Upper lobe of right lung (tissue), 1 donor: ENCODE measurements around the gene TXLNB. TPM values are rescaled to one million over a fixed set of nuclear protein-coding genes. Genes with fewer than 3 reads are reported as not detected.
"Not testable (repeated sequence)": the region's sequence is repeated elsewhere in the genome, so short reads cannot be mapped to it uniquely, and the experiment has no call there.

Experiments
- ATAC-seq: fragments of 200-7000 bp; cut with Tn5 transposase; one replicate; pipeline ENCODE4 v1.9.1; 2020; ENCODE audit warnings: mild to moderate bottlenecking, moderate library complexity
- DNase-seq: peaks from one replicate; pipeline ENCODE4 v3.0.0-alpha.2; 2020
- H3K27ac ChIP-seq: fragments of 200-600 bp; one replicate; pipeline ENCODE4 v1.8.0; 2022
- H3K27me3 ChIP-seq: fragments of 200-600 bp; one replicate; pipeline ENCODE4 v1.8.0; 2022; ENCODE audit warnings: mild to moderate bottlenecking
- H3K36me3 ChIP-seq: fragments of 200-600 bp; one replicate; pipeline ENCODE4 v1.8.0; 2022
- H3K4me1 ChIP-seq: fragments of 200-600 bp; one replicate; pipeline ENCODE4 v1.8.0; 2022
- H3K4me3 ChIP-seq: fragments of 200-600 bp; one replicate; pipeline ENCODE4 v1.8.0; 2022; ENCODE audit warnings: mild to moderate bottlenecking
- H3K9me3 ChIP-seq: fragments of 200-600 bp; one replicate; pipeline ENCODE4 v1.8.0; 2022
- intact Hi-C: fragments of 100-400 bp; cut with DNase I; formaldehyde crosslinking; loops from one replicate; pipeline ENCODE4 v1.11.0; 2022
- total RNA-seq: library from RNA; stranded (reverse); fragmentation: NEBNext Ultra II Directional; extraction: Animal tissue kit (Norgen Biotek cat#: 25700); gene quantifications from one replicate; pipeline ENCODE4 v1.2.1, GENCODE V29; 2021
- TF ChIP-seq, protein P1 (sequence below): fragments of 200-600 bp; IDR thresholded peaks from one replicate; pipeline ENCODE4 v1.8.0; 2022; ENCODE audit warnings: antibody characterized with exemption
- donor health status: DM: no; HTN: yes; CAD: no; lungs with severe emphysema.

The TXLNB gene
- total RNA-seq, 1 donor from 2014 or later = 1.3 TPM

DNA sequence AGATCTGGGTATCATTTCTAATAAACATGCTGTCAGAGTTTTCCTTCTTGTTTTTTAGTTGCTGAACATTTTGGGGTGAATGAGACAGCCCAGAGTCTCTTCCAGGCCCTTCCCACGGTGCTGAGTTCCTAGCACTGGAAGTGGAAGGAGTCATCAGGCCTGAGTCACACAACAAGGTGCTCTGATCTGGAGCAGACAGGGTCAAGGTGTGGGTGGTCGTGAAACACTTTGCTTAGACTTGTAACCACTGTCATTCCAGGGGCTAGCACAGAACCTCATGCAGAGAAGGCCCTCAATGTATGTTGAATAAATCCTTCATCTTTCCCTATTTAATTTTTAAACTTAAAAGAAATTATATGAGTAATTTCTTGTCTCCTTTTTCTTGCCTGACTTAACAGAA, 60.6 kb downstream of the TXLNB start:
- ATAC-seq (no peak), DNase-seq (no peak)
- H3K27ac ChIP-seq = no peak overlapping the region
- intact Hi-C loops = no loop called here
- TF ChIP-seq, protein P1, sequence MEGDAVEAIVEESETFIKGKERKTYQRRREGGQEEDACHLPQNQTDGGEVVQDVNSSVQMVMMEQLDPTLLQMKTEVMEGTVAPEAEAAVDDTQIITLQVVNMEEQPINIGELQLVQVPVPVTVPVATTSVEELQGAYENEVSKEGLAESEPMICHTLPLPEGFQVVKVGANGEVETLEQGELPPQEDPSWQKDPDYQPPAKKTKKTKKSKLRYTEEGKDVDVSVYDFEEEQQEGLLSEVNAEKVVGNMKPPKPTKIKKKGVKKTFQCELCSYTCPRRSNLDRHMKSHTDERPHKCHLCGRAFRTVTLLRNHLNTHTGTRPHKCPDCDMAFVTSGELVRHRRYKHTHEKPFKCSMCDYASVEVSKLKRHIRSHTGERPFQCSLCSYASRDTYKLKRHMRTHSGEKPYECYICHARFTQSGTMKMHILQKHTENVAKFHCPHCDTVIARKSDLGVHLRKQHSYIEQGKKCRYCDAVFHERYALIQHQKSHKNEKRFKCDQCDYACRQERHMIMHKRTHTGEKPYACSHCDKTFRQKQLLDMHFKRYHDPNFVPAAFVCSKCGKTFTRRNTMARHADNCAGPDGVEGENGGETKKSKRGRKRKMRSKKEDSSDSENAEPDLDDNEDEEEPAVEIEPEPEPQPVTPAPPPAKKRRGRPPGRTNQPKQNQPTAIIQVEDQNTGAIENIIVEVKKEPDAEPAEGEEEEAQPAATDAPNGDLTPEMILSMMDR = no peak
- H3K9me3 ChIP-seq = no peaks in the 10 kb centered on the region
- H3K4me1 ChIP-seq = no peaks in the 10 kb centered on the region
- no peaks in the 10 kb centered on the region for H3K36me3 ChIP-seq
- H3K4me3 ChIP-seq = no peak overlapping the region
- no peaks in the 10 kb centered on the region for H3K27me3 ChIP-seq

DNA sequence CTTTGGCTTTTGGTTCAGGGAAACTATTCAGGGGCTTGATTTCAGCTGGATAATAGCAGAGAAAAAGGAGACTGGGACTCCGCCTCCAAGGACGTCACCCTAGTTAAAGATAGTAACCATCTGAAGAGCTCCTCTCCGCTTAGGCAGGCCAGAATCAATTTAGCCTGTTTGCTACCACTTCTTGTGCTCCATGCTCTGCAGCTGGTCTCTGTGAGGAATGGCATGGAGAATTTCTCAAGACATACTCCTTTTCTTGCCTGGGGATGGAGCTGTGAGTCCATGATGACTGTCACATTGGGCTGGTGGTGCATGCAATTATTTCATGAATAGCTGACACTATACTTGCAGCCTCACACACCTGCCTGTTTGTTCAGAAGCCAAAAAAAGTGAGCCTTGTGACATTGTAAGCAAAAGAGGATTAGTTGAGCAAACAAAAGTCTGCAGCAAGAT, 61.4 kb downstream of the TXLNB start:
- intact Hi-C loops = no loop called here
- H3K9me3 ChIP-seq = no peaks in the 10 kb centered on the region
- H3K36me3 ChIP-seq = no peaks in the 10 kb centered on the region
- no peak overlapping the region for H3K27ac ChIP-seq
- no peaks in the 10 kb centered on the region for H3K4me1 ChIP-seq
- H3K4me3 ChIP-seq = no peak overlapping the region
- H3K27me3 ChIP-seq = no peaks in the 10 kb centered on the region
- ATAC-seq (no peak), DNase-seq (no peak)
- TF ChIP-seq, protein P1 = no peak

DNA sequence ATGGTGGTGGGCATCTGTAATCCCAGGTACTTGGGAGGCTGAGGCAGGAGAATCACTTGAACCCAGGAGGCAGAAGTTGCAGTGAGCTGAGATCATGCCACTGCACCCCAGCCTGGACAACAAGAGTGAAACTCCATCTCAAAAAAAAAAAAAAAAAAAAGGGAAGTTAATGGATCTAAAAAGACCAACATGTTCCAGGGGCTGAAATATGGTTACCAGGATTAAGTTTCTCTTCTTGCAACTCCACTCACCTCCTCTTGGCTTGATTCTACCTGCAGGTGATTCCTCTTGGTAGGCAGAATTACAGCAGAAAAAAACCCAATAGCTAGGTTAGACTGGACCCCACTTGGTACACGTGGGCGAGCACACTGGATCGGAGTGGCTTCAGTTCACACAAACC, 63.4 kb downstream of the TXLNB start:
- not testable (repeated sequence) for ATAC-seq, DNase-seq, H3K27me3 ChIP-seq, H3K4me1 ChIP-seq, H3K9me3 ChIP-seq, H3K4me3 ChIP-seq, H3K27ac ChIP-seq, H3K36me3 ChIP-seq
- intact Hi-C loops = loop anchor here (10.0 kb wide), 1 partner anchor 136 kb away; no protein-coding TSS in a partner anchor

DNA sequence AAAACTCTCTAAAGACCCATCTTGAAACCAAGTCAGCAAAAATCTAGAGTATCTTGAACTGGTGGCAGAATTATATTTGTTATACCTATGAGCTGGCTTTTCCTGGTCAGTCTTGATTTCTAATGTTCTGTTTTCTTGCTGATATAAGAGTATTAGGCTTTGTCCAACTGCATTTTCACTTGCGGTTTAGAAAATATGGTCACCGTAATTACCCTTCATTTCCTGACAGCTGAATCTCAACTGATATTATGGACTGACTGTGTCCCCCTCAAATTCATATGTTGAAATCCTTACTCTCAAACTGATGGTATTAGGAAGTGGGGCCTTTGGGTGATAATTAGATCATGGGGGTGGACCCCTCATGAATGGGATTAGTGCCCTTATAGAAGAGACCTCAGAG, 72.1 kb downstream of the TXLNB start:
- peak overlapping the region; percentile 66 for H3K27ac ChIP-seq
- H3K36me3 ChIP-seq = no peaks in the 10 kb centered on the region
- intact Hi-C loops = loop anchor here (10.0 kb wide), 1 partner anchor 145 kb away; no protein-coding TSS in a partner anchor
- DNase-seq = no peak
- TF ChIP-seq, protein P1 = no peak
- no peaks in the 10 kb centered on the region for H3K9me3 ChIP-seq
- no peak overlapping the region for H3K4me3 ChIP-seq
- H3K27me3 ChIP-seq = no peaks in the 10 kb centered on the region
- peaks cover 9% of the 10 kb centered on the region for H3K4me1 ChIP-seq
- ATAC-seq = no peak

DNA sequence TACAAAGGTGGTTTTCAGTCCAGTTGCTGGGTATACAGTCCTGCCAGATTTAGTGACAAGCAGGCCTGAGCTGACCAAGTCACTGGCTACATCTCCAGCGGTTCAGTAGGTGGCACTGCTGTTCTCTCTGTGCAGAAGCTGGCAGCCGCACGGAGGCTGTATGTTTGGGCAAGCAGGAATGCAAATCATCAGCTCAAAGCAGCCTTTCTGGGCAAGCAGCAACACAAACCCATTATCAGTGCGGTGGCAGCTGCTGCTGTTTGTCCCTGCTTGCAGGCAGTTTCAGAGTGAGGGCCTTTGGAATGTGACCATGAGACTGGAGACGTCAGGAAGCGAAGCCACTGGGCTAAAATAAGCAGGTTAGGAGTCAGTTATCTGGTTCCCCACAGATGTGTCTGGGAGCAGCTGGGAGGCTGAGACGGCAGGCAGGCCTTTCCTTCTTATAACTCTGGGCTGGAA, 72.5 kb downstream of the TXLNB start:
- H3K27me3 ChIP-seq = no peaks in the 10 kb centered on the region
- no peak overlapping the region for H3K4me3 ChIP-seq
- intact Hi-C loops = no loop called here
- ATAC-seq (peak; percentile 100), DNase-seq (peak; percentile 83)
- TF ChIP-seq, protein P1 = peak; percentile 82
- H3K27ac ChIP-seq = peak overlapping the region; percentile 66
- no peaks in the 10 kb centered on the region for H3K9me3 ChIP-seq
- H3K4me1 ChIP-seq = peaks cover 9% of the 10 kb centered on the region
- no peaks in the 10 kb centered on the region for H3K36me3 ChIP-seq

DNA sequence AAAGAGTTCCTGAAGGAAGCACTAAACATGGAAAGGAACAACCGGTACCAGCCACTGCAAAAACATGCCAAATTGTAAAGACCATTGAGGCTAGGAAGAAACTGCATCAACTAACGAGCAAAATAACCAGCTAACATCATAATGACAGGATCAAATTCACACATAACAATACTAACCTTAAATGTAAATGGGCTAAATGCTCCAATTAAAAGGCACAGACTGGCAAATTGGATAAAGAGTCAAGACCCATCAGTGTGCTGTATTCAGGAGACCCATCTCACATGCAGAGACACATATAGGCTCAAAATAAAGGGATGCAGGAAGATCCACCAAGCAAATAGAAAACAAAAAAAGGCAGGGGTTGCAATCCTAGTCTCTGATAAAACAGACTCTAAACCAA, 79.3 kb downstream of the TXLNB start:
- ATAC-seq, H3K27ac ChIP-seq, H3K4me1 ChIP-seq, H3K4me3 ChIP-seq, H3K9me3 ChIP-seq, intact Hi-C loops, DNase-seq, H3K36me3 ChIP-seq, H3K27me3 ChIP-seq: not testable (repeated sequence)

DNA sequence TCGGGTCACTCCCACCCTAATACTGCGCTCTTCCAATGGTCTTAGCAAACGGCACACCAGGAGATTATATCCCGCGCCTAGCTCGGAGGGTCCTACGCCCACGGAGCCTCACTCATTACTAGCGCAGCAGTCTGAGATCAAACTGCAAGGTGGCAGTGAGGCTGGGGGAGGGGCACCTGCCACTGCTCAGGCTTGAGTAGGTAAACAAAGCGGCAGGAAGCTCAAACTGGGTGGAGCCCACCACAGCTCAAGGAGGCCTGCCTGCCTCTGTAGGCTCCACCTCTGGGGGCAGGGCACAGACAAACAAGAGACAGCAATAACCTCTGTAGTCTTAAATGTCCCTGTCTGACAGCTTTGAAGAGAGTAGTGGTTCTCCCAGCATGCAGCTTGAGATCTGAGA, 81.0 kb downstream of the TXLNB start:
- H3K27ac ChIP-seq, intact Hi-C loops, H3K27me3 ChIP-seq, H3K4me1 ChIP-seq, ATAC-seq, DNase-seq, H3K4me3 ChIP-seq, H3K36me3 ChIP-seq: not testable (repeated sequence)
- H3K9me3 ChIP-seq = peaks cover 13% of the 10 kb centered on the region
